Neural cell (in vitro differentiated cells): Measurements from ENCODE around the gene CEACAM18.

ENCODE experiments used
- POLR2AphosphoS5 ChIP-seq: IDR thresholded peaks from 2 replicates; pipeline ENCODE4 v1.6.1; 2012
- TF ChIP-seq, protein P1 (sequence below): fragments of 450-650 bp; IDR thresholded peaks from 2 replicates; pipeline ENCODE4 v1.5.1; 2014; ENCODE audit warnings: antibody characterized with exemption, mild to moderate bottlenecking, moderate library complexity; ENCODE audit not compliant: poor library complexity, severe bottlenecking

DNA sequence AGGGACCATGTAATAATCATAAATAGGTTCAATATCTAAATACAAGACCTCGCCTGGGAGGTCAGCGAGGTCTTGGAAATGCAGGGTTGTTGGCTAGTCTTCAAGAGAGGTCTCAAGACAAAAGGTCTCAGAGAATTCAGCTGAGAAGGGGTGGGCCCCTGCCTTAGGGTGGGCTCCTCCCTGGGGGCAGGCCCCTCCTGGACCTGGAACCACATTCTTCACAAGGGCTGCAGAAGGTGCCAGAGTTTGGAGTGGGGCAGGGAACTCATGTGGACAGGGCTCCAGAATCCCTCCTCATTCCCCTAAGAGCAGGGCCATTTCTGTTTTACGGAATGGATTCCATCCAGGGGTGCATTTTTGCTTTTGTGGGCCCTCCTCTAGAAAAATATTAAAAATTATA, 10.2 kb downstream of the CEACAM18 start:
- TF ChIP-seq, protein P1, sequence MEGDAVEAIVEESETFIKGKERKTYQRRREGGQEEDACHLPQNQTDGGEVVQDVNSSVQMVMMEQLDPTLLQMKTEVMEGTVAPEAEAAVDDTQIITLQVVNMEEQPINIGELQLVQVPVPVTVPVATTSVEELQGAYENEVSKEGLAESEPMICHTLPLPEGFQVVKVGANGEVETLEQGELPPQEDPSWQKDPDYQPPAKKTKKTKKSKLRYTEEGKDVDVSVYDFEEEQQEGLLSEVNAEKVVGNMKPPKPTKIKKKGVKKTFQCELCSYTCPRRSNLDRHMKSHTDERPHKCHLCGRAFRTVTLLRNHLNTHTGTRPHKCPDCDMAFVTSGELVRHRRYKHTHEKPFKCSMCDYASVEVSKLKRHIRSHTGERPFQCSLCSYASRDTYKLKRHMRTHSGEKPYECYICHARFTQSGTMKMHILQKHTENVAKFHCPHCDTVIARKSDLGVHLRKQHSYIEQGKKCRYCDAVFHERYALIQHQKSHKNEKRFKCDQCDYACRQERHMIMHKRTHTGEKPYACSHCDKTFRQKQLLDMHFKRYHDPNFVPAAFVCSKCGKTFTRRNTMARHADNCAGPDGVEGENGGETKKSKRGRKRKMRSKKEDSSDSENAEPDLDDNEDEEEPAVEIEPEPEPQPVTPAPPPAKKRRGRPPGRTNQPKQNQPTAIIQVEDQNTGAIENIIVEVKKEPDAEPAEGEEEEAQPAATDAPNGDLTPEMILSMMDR = no peak
- TF ChIP-seq POLR2AphosphoS5 = no peak
